GM10266 (cell line): ENCODE results near the gene ZNF385B.
"Not testable (repeated sequence)": the region's sequence is repeated elsewhere in the genome, so short reads cannot be mapped to it uniquely, and the experiment has no call there.

ENCODE experiments used
- DNase-seq: peaks from one replicate; pipeline ENCODE4 v3.0.0; 2012; ENCODE audit errors: extremely low spot score
- CTCF ChIP-seq: IDR thresholded peaks from 2 replicates; pipeline ENCODE4 v1.5.1; 2012; ENCODE audit warnings: mild to moderate bottlenecking, low read depth; ENCODE audit not compliant: control insufficient read depth, insufficient read depth; ENCODE audit errors: missing control alignments

Gene ZNF385B

DNA sequence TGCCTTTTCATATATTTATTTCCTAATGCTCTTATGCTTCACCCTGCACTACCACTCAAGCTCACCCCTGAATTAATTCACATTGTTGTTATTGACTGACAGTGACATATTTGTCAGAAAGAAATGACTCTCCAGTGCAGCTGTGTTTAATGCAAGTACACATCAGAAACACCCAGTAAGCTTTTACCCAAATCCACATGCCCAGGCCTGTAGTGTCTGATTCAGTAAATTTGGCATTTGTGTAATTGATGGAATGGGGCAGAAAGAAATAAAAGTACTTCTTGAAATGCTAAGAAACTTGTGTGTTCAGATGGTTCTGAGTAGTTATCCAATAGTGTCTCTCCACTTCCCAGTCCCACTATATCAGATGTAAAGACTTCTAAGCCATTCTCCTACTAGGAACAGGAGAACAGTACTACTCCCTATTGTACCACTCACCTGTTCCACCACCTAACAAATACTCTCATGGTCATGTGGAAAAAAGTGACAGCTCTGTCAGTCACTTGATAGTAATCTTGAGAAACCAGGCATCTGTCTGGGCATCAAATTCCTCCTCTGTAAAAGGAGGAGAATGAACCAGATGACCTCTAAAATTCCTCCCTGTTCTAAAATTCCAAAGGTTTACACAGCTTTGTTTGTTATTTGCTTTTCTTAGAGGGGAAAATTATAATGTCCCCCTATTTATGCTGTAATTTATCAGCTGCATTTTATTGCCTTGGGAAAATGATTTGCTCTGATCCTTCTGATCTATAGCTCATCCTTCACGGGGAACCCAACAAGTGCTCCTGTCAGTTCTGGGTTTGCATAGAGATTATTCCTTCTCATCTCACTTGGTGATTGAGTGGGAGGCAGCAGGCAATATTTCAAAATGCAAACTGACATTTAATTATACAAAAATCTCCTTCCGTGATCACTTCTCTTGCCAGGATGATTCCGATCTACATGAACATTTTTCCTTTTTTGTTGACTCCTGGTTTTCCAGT is 70.9 kb downstream of the ZNF385B start:
- no peak for DNase-seq
- TF ChIP-seq CTCF, result no peak

DNA sequence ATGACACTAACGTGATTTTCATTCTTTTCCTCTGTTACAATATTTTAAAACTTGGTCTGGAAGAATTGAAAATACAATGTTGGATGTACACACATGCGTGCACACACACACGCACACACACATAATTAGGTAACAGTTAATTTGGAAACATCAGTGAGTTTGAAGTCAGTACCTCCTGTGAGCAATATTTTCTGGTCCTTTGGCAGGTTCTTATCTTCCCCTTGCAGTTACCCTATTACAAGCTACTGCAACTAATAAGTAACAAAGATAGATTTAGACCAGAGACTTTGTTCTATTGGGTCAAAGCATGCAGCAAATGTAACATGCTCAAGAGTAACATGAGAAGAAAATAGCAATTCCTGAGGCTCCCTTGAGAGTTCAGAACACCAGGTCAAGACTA is 73.3 kb downstream of the ZNF385B start:
- TF ChIP-seq CTCF, result no peak
- DNase-seq, result no peak

- DNase-seq, result no peak
Observed at GRCh38 chr2:179787601-179788000, 73.8 kb downstream of the ZNF385B start.

DNA sequence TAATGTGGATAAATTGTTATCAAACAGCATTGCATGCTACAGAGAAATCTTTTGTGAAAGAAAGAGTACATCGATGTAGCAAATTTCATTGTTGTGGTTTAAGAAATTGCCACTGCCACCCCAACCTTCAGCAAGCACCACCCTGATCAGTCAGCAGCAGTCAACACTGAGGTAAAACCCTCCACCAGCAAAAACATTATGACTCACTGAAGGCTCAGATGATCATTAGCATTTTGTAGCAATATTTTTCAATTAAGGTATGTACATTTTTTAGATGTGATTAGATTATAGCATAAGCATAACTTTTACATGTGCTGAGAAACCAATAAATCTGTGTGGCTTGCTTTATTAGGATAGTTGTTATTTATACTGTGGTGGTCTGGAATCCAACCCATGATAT is 75.5 kb downstream of the ZNF385B start:
- no peak for DNase-seq
- no peak for TF ChIP-seq CTCF

More at GRCh38 chr2:179787601-179788000, 73.8 kb downstream of the ZNF385B start:
- no peak for TF ChIP-seq CTCF

- DNase-seq, result not testable (repeated sequence)
Observed at GRCh38 chr2:179782346-179782745, 79.1 kb downstream of the ZNF385B start.

- TF ChIP-seq CTCF, result no peak
- DNase-seq, result no peak
Observed at GRCh38 chr2:179773986-179774385, 87.4 kb downstream of the ZNF385B start.

DNA sequence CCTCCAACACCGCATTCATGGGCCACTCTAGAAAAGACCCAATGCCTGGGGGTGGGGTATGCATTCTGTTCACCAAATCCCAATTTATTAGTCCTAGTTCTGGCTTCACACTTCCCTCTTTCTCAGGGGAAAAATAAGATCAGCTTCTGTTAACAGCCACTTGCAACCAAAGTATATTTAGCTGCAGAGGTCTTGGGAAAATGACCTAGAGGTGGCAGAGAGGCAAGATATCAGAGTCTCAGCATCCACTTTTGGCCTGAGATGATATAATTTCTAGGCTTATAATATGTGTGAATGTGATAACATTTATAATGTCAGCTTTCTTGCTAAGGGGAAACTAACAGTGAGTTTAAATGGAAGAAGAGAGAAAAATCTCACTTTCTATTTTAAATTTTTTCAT is 89.1 kb downstream of the ZNF385B start:
- DNase-seq, result no peak
- no peak for TF ChIP-seq CTCF
